ENCODE measurements around the gene MICU1.

DNA sequence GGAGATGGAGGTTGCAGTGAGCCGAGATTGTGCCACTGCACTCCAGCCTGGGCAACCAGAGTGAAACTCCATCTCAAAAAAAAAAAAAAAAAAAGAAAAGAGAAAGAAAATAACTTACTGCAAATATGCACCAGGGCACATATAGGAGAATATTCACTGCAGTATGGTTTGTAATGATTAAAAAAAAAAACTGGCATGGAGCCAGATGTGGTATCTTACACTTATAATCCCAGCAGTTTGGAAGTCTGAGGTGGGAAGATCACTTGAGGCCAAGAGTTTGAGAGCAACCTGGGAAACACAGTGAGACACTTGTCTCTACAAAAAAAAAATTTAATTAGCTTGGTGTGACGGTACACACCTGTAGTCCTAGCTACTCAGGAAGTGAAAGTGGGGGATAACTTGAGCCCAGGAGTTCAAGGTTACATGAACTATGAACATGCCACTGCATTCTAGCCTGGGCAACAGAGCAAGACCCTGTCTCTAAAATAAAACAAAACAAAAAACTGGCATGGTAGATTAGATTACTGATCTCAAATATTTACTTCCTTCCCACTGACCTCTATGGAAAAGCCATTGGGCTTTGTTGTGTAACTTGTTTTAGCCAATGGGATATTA lies 85.6 kb downstream of the MICU1 start:
- TF ChIP-seq, protein P1, sequence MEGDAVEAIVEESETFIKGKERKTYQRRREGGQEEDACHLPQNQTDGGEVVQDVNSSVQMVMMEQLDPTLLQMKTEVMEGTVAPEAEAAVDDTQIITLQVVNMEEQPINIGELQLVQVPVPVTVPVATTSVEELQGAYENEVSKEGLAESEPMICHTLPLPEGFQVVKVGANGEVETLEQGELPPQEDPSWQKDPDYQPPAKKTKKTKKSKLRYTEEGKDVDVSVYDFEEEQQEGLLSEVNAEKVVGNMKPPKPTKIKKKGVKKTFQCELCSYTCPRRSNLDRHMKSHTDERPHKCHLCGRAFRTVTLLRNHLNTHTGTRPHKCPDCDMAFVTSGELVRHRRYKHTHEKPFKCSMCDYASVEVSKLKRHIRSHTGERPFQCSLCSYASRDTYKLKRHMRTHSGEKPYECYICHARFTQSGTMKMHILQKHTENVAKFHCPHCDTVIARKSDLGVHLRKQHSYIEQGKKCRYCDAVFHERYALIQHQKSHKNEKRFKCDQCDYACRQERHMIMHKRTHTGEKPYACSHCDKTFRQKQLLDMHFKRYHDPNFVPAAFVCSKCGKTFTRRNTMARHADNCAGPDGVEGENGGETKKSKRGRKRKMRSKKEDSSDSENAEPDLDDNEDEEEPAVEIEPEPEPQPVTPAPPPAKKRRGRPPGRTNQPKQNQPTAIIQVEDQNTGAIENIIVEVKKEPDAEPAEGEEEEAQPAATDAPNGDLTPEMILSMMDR (IDR thresholded peaks at IDR 0.05): no peak
- TF ChIP-seq POLR2AphosphoS5 (IDR thresholded peaks at IDR 0.05; ENCODE audit: low read depth, low read length) (no peak), SIN3A (IDR thresholded peaks at IDR 0.05; ENCODE audit: borderline replicate concordance, insufficient read depth, low read depth, low read length) (no peak), TCF7L2 (IDR thresholded peaks at IDR 0.05; ENCODE audit: low read depth, low read length) (no peak)
- TF ChIP-seq, protein P2, sequence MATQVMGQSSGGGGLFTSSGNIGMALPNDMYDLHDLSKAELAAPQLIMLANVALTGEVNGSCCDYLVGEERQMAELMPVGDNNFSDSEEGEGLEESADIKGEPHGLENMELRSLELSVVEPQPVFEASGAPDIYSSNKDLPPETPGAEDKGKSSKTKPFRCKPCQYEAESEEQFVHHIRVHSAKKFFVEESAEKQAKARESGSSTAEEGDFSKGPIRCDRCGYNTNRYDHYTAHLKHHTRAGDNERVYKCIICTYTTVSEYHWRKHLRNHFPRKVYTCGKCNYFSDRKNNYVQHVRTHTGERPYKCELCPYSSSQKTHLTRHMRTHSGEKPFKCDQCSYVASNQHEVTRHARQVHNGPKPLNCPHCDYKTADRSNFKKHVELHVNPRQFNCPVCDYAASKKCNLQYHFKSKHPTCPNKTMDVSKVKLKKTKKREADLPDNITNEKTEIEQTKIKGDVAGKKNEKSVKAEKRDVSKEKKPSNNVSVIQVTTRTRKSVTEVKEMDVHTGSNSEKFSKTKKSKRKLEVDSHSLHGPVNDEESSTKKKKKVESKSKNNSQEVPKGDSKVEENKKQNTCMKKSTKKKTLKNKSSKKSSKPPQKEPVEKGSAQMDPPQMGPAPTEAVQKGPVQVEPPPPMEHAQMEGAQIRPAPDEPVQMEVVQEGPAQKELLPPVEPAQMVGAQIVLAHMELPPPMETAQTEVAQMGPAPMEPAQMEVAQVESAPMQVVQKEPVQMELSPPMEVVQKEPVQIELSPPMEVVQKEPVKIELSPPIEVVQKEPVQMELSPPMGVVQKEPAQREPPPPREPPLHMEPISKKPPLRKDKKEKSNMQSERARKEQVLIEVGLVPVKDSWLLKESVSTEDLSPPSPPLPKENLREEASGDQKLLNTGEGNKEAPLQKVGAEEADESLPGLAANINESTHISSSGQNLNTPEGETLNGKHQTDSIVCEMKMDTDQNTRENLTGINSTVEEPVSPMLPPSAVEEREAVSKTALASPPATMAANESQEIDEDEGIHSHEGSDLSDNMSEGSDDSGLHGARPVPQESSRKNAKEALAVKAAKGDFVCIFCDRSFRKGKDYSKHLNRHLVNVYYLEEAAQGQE (IDR thresholded peaks at IDR 0.05; ENCODE audit: insufficient read depth in 1 of 2, low read depth in 2 of 2, low read length in 1 of 2): no peak
